Esophagus mucosa (tissue), 1 donor: ENCODE results near the gene SEMA7A. TPM values are rescaled to one million over a fixed set of nuclear protein-coding genes. Genes with fewer than 3 reads are reported as not detected.

Experiments used
- ATAC-seq: fragments of 200-7000 bp; cut with Tn5 transposase; one replicate; pipeline ENCODE4 v1.9.1; 2020
- total RNA-seq: library from RNA; stranded (reverse); gene quantifications from one replicate; pipeline ENCODE4 v1.2.4, GENCODE V29; 2023
- donor health status: DM: yes; HTN: yes; CAD: no.

Gene SEMA7A
- total RNA-seq, 1 donor from 2014 or later: 4.0 TPM

GRCh38 chr15:74451861-74452835, 18.4 kb upstream of the SEMA7A start:
- no peak for ATAC-seq

GRCh38 chr15:74451322-74451721, 17.6 kb upstream of the SEMA7A start:
- ATAC-seq: no peak

- no peak for ATAC-seq
Observed at GRCh38 chr15:74449643-74450205, 16.0 kb upstream of the SEMA7A start.

GRCh38 chr15:74449095-74449494, 15.3 kb upstream of the SEMA7A start:
- ATAC-seq: no peak

- ATAC-seq: no peak
Observed at GRCh38 chr15:74445816-74446763, 12.3 kb upstream of the SEMA7A start.

- no peak for ATAC-seq
Observed at GRCh38 chr15:74444106-74445062, 10.6 kb upstream of the SEMA7A start.

GRCh38 chr15:74443100-74443909, 9.5 kb upstream of the SEMA7A start:
- no peak for ATAC-seq

GRCh38 chr15:74442604-74443003, 8.8 kb upstream of the SEMA7A start:
- ATAC-seq: no peak

GRCh38 chr15:74442063-74442462, 8.3 kb upstream of the SEMA7A start:
- no peak for ATAC-seq

- no peak for ATAC-seq
Observed at GRCh38 chr15:74441248-74441941, 7.6 kb upstream of the SEMA7A start.

GRCh38 chr15:74438721-74439316, 5.1 kb upstream of the SEMA7A start:
- ATAC-seq: peak; percentile 80

- no peak for ATAC-seq
Observed at GRCh38 chr15:74438206-74438605, 4.4 kb upstream of the SEMA7A start.

- no peak for ATAC-seq
Observed at GRCh38 chr15:74434263-74435136, 742 bp upstream of the SEMA7A start.

GRCh38 chr15:74432968-74433591, 678 bp downstream of the SEMA7A start:
- no peak for ATAC-seq

GRCh38 chr15:74432271-74432967, 1.3 kb downstream of the SEMA7A start:
- ATAC-seq: no peak

GRCh38 chr15:74431645-74432044, 2.1 kb downstream of the SEMA7A start:
- ATAC-seq: no peak

- no peak for ATAC-seq
Observed at GRCh38 chr15:74431116-74431515, 2.6 kb downstream of the SEMA7A start.
